WTC11 (cell line): Measurements from ENCODE around the gene MED9.

Experiments used
- ATF2 ChIP-seq: sonication (generic); formaldehyde crosslinking; IDR thresholded peaks from 2 replicates; pipeline ENCODE4 v1.8.1; 2022; ENCODE audit warnings: low read depth, missing genetic modification reagents, borderline replicate concordance
- ATF3 ChIP-seq: sonication (generic); formaldehyde crosslinking; conservative IDR thresholded peaks from 2 replicates; pipeline ENCODE4 v1.8.1; 2022; ENCODE audit warnings: mild to moderate bottlenecking, missing genetic modification reagents
- CBFB ChIP-seq: sonication (generic); formaldehyde crosslinking; IDR thresholded peaks from 2 replicates; pipeline ENCODE4 v1.8.1; 2022; ENCODE audit warnings: mild to moderate bottlenecking, low read depth, missing genetic modification reagents
- CDX4 ChIP-seq: fragments of 250-450 bp; sonication (Bioruptor Pico); IDR thresholded peaks from 2 replicates; pipeline ENCODE4 v1.9.0; 2021; ENCODE audit warnings: moderate library complexity, mild to moderate bottlenecking, inconsistent platforms, borderline replicate concordance
- CTCF ChIP-seq: fragments of 200-600 bp; IDR thresholded peaks from 2 replicates; pipeline ENCODE4 v1.8.0; 2022; ENCODE audit warnings: antibody characterized with exemption
- ESRRA ChIP-seq: sonication (generic); formaldehyde crosslinking; IDR thresholded peaks from 2 replicates; pipeline ENCODE4 v1.8.1; 2022; ENCODE audit warnings: mild to moderate bottlenecking, missing genetic modification reagents, borderline replicate concordance
- HMGXB4 ChIP-seq: sonication (generic); formaldehyde crosslinking; IDR thresholded peaks from 2 replicates; pipeline ENCODE4 v1.8.1; 2023; ENCODE audit warnings: mild to moderate bottlenecking, moderate library complexity, missing genetic modification reagents
- NFYB ChIP-seq: sonication (generic); formaldehyde crosslinking; conservative IDR thresholded peaks from 2 replicates; pipeline ENCODE4 v1.8.0; 2022; ENCODE audit warnings: low read depth, missing genetic modification reagents
- SMAD3 ChIP-seq: sonication (generic); formaldehyde crosslinking; IDR thresholded peaks from 2 replicates; pipeline ENCODE4 v1.8.0; 2022; ENCODE audit warnings: missing genetic modification reagents, mild to moderate bottlenecking, borderline replicate concordance
- TEAD4 ChIP-seq: sonication (generic); formaldehyde crosslinking; IDR thresholded peaks from 2 replicates; pipeline ENCODE4 v1.8.0; 2022; ENCODE audit warnings: mild to moderate bottlenecking, missing genetic modification reagents
- USF1 ChIP-seq: sonication (generic); formaldehyde crosslinking; IDR thresholded peaks from 2 replicates; pipeline ENCODE4 v1.8.0; 2022; ENCODE audit warnings: mild to moderate bottlenecking, missing genetic modification reagents
- ZBTB21 ChIP-seq: sonication (generic); formaldehyde crosslinking; IDR thresholded peaks from 2 replicates; pipeline ENCODE4 v1.8.1; 2023; ENCODE audit warnings: mild to moderate bottlenecking, missing genetic modification reagents, borderline replicate concordance

- no peak for TF ChIP-seq CTCF
- TF ChIP-seq ZBTB21, result no peak
- no peak for TF ChIP-seq ESRRA
- no peak for TF ChIP-seq CDX4
- TF ChIP-seq SMAD3 (CRISPR knock-in tag), result no peak
- no peak for TF ChIP-seq USF1 (CRISPR knock-in tag)
- TF ChIP-seq CBFB (CRISPR knock-in tag), result no peak
- TF ChIP-seq NFYB (CRISPR knock-in tag), result no peak
- TF ChIP-seq ATF2 (CRISPR knock-in tag), result no peak
- no peak for TF ChIP-seq ATF3 (CRISPR knock-in tag)
- no peak for TF ChIP-seq HMGXB4 (CRISPR knock-in tag)
- TF ChIP-seq TEAD4 (CRISPR knock-in tag), result no peak
These were observed 22.5 kb upstream of the MED9 start for GRCh38 chr17:17454276-17454675.
